ENCODE data around the gene ACTN4. TPM values are rescaled to one million over a fixed set of nuclear protein-coding genes. Genes with fewer than 3 reads are reported as not detected.
"Not testable (repeated sequence)": the region's sequence is repeated elsewhere in the genome, so short reads cannot be mapped to it uniquely, and the experiment has no call there.

The ACTN4 gene
- polyA plus RNA-seq (ENCODE audit: insufficient read length in 3 of 3): 100 to 1,000 TPM; 623 to 719 (median 641) TPM

DNA sequence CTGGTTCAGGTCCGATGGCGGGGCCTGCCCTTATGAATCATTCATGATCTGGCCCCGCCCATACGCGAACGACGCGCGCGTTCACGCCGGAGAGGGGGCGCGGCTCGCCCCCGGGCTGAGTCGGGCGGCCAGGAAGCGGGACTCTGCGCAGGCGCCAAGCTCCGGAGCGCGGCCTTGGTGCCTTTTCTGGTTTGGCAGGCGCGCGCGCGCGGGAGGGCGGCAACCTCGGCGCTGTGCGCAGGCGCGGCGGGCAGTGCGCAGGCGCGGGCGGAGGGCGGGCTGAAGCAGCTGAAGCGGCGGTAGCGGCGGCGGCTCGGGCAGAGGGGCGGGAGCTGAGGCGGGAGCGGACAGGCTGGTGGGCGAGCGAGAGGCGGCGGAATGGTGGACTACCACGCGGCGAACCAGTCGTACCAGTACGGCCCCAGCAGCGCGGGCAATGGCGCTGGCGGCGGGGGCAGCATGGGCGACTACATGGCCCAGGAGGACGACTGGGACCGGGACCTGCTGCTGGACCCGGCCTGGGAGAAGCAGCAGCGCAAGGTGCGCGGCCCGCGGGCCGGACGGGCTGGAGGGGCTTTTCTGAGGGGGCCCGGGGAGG is at the start of gene ACTN4:
TSS of gene ACTN4 (plus strand) at position 282 of the 598 bp plus-strand sequence. CDS start at position 379, 97 bp downstream.
- peak; percentile 90 to 94 (median 94) for DNase-seq (ENCODE audit: low read depth in 3 of 3, low spot score in 2 of 3)

DNA sequence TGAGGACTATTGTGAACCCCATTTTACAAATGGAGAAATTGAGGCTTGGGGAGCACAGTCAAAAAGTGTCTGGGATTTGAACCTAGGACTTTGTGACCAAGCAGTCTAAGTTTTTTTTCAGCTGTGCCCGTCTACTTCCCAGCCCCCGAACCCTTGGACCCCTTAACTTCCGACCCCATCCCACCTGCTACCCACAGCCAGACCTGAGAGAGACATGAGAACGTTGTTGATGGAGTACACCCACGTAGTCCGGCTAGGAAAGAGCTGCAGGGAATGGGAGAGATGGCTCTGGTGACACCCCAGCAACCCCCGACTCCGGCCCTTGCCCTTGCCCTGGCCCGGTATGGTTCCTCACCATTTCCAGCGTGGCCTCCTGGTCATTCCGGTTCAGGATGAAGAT is 47.7 kb upstream of the ACTN4 start:
- no peak for DNase-seq (ENCODE audit: low read depth in 3 of 3, low spot score in 2 of 3)

DNA sequence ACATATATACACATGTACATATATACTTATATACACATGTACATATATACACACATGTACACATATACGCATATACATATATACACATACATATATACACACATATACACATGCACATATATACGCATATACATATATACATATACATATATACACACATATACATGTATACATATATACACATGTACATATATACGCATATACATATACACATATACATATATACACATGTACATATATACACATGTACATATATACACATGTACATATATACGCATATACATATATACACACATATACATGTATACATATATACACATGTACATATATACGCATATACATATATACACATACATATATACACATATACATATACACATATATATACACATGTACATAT is 44.6 kb upstream of the ACTN4 start:
- not testable (repeated sequence) for DNase-seq (ENCODE audit: low read depth in 3 of 3, low spot score in 2 of 3)

DNA sequence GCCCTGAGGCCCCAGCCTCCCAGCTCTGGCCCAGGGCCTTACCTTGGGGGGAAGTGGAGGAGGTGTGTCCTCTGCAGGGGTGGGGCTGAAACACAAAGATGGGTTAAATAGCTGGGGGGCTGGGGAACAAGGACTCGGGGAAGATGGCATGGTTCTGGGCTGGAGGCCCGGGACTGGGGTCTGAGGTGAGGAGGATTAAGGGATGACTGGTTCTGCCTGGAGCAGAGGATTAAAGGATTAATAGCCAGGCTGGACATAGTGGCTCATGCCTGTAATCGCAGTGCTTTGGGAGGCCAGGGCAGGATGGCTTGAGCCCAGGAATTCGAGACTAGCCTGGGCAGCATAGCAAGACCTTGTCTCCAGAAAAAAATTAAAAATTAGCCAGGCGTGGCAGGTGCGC is 41.3 kb upstream of the ACTN4 start:
- DNase-seq (ENCODE audit: low read depth in 3 of 3, low spot score in 2 of 3): no peak

DNA sequence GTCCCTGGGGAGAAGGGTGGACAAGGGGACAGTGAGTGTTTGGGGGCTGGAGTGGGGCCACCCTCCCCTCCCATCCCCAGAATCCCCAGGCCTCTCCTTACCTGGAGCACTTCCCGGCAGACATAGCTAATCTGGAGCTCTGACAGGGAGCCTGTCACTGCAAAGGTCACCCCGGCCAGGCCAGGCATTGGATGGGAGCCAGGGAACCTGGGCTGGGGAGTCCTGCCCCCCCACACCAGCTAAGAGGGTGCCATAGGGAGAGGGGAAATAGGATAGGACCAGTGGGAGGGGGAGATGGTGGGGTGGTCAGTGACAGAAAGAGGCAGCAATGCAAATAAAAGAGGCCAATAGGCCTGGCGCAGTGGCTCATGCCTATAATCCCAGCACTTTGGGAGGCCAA is 33.2 kb upstream of the ACTN4 start:
- DNase-seq (ENCODE audit: low read depth in 3 of 3, low spot score in 2 of 3): no peak

DNA sequence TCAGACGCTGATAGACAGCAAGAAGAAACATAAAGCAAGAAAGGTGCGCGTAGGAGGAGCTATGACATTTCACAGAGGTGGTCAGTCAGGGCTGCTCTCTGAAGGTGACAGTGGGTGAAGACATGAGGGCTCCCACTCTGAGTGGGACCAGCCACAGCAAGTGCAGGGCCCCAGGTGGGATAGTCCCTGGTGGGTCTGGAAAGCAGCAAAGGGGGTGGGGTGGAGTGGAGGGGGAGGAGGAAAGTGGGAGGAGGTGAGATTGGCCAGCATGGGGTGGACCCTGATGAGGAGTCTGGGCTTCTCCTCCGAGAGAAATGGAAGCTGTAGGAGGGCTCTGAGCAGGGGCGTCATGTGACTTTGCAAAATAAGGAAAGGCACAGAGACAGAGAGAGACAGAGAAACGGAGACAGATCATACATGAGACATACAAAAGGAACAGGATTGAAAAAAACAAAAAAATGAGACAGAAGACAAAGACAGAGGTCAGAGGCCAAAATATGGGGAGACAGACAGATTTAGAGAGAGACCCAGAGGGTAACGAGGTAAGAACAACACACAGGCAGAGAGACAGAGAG is 32.4 kb upstream of the ACTN4 start:
- no peak for DNase-seq (ENCODE audit: low read depth in 3 of 3, low spot score in 2 of 3)

- DNase-seq (ENCODE audit: low read depth in 3 of 3, low spot score in 2 of 3): no peak
These were observed 31.2 kb upstream of the ACTN4 start for GRCh38 chr19:38616265-38616664.

DNA sequence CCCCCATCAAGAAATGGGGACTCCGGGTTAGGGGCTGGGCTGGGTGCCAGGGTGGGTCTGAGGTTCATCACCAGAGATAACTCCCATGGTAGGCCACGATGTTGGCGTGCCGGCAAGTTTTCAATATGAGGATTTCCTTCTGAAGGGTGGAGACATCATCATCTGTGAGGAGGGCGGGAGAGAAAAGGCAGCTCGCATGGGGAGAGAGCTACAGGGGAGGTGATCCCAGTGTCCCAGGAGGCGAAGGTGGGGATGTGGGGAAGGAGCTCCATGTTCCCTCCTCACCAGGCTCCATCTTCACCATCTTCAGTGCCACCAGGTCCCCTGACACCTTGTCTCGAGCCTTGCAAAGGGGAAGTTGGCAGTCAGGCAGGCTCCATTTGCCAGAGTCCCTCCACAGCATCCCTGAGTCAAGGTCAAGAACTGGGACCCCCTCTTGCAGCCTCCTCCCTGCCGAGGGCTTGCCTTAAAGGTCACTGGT is 30.1 kb upstream of the ACTN4 start:
- no peak for DNase-seq (ENCODE audit: low read depth in 3 of 3, low spot score in 2 of 3)

DNA sequence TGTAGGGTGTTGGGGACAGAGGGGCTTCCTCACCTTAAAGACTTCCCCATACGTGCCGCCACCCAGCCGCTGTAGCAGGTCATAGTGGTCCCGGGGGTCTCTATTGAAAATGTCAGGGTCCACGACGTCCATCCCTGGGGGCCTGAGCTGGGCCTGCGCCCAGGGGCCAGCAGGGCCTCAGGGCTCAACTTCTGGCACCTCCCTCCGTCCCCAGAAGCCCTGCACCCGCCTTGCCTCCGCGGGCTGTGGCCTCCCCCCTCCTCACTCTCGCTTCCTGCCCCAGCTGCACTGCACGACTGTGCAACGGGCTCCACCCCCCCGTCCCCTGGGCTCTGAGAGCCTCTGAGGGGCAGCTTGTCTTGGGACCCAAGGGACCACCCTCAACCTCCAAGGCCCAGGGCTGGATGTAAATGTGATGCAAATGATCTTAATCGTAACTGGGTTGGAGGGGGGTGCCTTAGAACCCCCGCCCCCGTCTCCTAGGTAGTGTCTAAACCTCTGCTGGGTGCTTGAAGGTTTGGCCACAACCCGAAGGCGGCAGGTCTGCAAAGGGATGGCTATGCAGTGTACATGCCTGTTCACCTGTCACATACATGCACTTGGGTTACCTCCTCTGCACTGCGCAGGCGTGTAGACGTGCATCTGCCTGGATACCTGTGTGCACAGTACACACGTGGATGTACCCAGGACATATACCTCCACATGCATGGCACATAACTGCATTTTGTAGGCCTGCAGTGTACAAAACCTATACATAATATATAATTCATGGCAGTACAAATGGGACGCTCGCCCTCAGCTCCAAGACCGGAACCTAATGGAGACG is 29.5 kb upstream of the ACTN4 start, which contains the start of gene MAP4K1:
TSS of gene MAP4K1 (minus strand) at position 190 of the 826 bp plus-strand sequence. CDS start at position 132, 58 bp downstream.
- no peak for DNase-seq (ENCODE audit: low read depth in 3 of 3, low spot score in 2 of 3)

GRCh38 chr19:38618590-38619360 is 28.7 kb upstream of the ACTN4 start, which contains the start of gene EIF3K:
EIF3K (plus strand) TSS chr19:38619188; CDS start chr19:38619269, 81 bp downstream.
- DNase-seq (ENCODE audit: low read depth in 3 of 3, low spot score in 2 of 3): peak; percentile 98 to 99 (median 99)

GRCh38 chr19:38619361-38620174 is 27.9 kb upstream of the ACTN4 start:
- DNase-seq (ENCODE audit: low read depth in 3 of 3, low spot score in 2 of 3): no peak

GRCh38 chr19:38624822-38625221 is 22.6 kb upstream of the ACTN4 start:
- no peak for DNase-seq (ENCODE audit: low read depth in 3 of 3, low spot score in 2 of 3)

GRCh38 chr19:38626401-38626800 is 21.0 kb upstream of the ACTN4 start:
- no peak for DNase-seq (ENCODE audit: low read depth in 3 of 3, low spot score in 2 of 3)

DNA sequence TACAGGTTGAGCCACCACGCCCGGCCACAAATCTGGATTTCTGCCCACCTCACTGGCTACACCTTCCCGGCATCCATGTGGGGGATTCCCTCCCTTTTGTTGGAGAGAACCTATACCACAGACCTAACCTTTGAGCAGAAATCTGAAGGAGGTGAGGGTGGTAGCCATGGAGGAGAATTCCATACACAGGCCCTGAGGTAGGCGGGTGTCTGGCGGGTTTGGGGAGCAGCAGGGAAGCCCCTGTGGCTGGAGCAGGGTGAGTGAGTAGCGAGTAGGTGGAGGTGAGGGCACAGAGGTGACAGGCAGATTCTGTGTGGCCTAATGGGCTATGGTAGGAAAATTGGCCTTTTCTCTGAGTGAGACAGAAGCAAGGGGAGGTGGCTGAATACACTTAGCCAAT is 17.9 kb upstream of the ACTN4 start:
- DNase-seq (ENCODE audit: low read depth in 3 of 3, low spot score in 2 of 3): no peak

GRCh38 chr19:38631301-38631700 is 16.1 kb upstream of the ACTN4 start:
- DNase-seq (ENCODE audit: low read depth in 3 of 3, low spot score in 2 of 3): not testable (repeated sequence)

- not testable (repeated sequence) for DNase-seq (ENCODE audit: low read depth in 3 of 3, low spot score in 2 of 3)
These were observed 15.5 kb upstream of the ACTN4 start for GRCh38 chr19:38631811-38632475.

GRCh38 chr19:38632476-38633213 is 14.8 kb upstream of the ACTN4 start:
- no peak for DNase-seq (ENCODE audit: low read depth in 3 of 3, low spot score in 2 of 3)

- DNase-seq (ENCODE audit: low read depth in 3 of 3, low spot score in 2 of 3): no peak
These were observed 12.5 kb upstream of the ACTN4 start for GRCh38 chr19:38634757-38635482.

Measured in right renal cortex interstitium (tissue), 3 donors.